OCI-LY3 (cell line): Measurements from ENCODE around the gene MAPK8.

ENCODE experiments used
- H2AFZ ChIP-seq: fragments of 200-600, 300-600 bp; shearing (Covaris generic); 2 replicates; pipeline ENCODE4 v1.6.0; 2014; ENCODE audit warnings: antibody characterized with exemption, low read depth, low read length
- H3K27ac ChIP-seq: fragments of 200-600, 300-600 bp; sonication (generic); 2 replicates; pipeline ENCODE4 v1.5.1; 2014; ENCODE audit warnings: mild to moderate bottlenecking, low read length, moderate library complexity, mixed read lengths
- H3K27me3 ChIP-seq: fragments of 200-600, 300-600 bp; sonication (generic); 2 replicates; pipeline ENCODE4 v1.6.1; 2014; ENCODE audit warnings: low read depth, low read length, mixed read lengths
- H3K36me3 ChIP-seq: fragments of 200-600, 300-600 bp; sonication (generic); replicated peaks from 2 replicates; pipeline ENCODE3; 2014; ENCODE audit warnings: low read depth, low read length, mixed read lengths
- H3K4me1 ChIP-seq: fragments of 300-600, 200-600 bp; sonication (generic); 2 replicates; pipeline ENCODE4 v1.6.1; 2014; ENCODE audit warnings: low read length, mixed read lengths
- H3K4me2 ChIP-seq: fragments of 200-600, 300-600 bp; sonication (generic); 2 replicates; pipeline ENCODE4 v1.6.1; 2014; ENCODE audit warnings: low read length, mixed read lengths
- H3K4me3 ChIP-seq: fragments of 300-600, 200-600 bp; sonication (generic); 2 replicates; pipeline ENCODE4 v1.5.1; 2014; ENCODE audit warnings: antibody characterized with exemption, mild to moderate bottlenecking, low read length, moderate library complexity
- H3K79me2 ChIP-seq: fragments of 300-600, 200-600 bp; shearing (Covaris generic); 2 replicates; pipeline ENCODE4 v1.6.1; 2014; ENCODE audit warnings: mild to moderate bottlenecking, low read length, mixed read lengths
- H3K9ac ChIP-seq: fragments of 300-600, 200-600 bp; shearing (Covaris generic); 2 replicates; pipeline ENCODE4 v1.6.0; 2014; ENCODE audit warnings: mild to moderate bottlenecking, low read length, moderate library complexity
- H3K9me3 ChIP-seq: fragments of 200-600, 300-600 bp; shearing (Covaris generic); 2 replicates; pipeline ENCODE4 v1.6.1; 2014; ENCODE audit warnings: low read length, mixed read lengths; ENCODE audit not compliant: insufficient read depth
- H4K20me1 ChIP-seq: fragments of 200-600, 300-600 bp; sonication (generic); 2 replicates; pipeline ENCODE4 v1.6.1; 2016; ENCODE audit warnings: low read length, mixed read lengths; ENCODE audit not compliant: insufficient read depth
- EZH2phosphoT487 ChIP-seq: fragments of 200-600 bp; shearing (Covaris generic); IDR thresholded peaks from 2 replicates; pipeline ENCODE4 v1.6.1; 2018; ENCODE audit warnings: antibody characterized with exemption, mixed run types, low read depth
- TF ChIP-seq, protein P1 (sequence below): fragments of 200-600, 300-600 bp; sonication (generic); IDR thresholded peaks from 2 replicates; pipeline ENCODE4 v1.5.1; 2014; ENCODE audit warnings: antibody characterized with exemption, low read length, low read depth

Gene MAPK8

GRCh38 chr10:48314107-48314506, 7.6 kb downstream of the MAPK8 start:
- TF ChIP-seq, protein P1, sequence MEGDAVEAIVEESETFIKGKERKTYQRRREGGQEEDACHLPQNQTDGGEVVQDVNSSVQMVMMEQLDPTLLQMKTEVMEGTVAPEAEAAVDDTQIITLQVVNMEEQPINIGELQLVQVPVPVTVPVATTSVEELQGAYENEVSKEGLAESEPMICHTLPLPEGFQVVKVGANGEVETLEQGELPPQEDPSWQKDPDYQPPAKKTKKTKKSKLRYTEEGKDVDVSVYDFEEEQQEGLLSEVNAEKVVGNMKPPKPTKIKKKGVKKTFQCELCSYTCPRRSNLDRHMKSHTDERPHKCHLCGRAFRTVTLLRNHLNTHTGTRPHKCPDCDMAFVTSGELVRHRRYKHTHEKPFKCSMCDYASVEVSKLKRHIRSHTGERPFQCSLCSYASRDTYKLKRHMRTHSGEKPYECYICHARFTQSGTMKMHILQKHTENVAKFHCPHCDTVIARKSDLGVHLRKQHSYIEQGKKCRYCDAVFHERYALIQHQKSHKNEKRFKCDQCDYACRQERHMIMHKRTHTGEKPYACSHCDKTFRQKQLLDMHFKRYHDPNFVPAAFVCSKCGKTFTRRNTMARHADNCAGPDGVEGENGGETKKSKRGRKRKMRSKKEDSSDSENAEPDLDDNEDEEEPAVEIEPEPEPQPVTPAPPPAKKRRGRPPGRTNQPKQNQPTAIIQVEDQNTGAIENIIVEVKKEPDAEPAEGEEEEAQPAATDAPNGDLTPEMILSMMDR, result no peak
- no peak for TF ChIP-seq EZH2phosphoT487
- H3K79me2 ChIP-seq, result peaks cover 31% of the 10 kb centered on the region
- H3K4me1 ChIP-seq, result peaks cover 15% of the 10 kb centered on the region
- no peak overlapping the region for H3K4me3 ChIP-seq
- no peaks in the 10 kb centered on the region for H3K9me3 ChIP-seq
- no peak overlapping the region for H3K27ac ChIP-seq
- H4K20me1 ChIP-seq, result peaks cover 10% of the 10 kb centered on the region; the same call in 1 of the 2 replicates
- no peaks in the 10 kb centered on the region for H3K36me3 ChIP-seq
- no peak overlapping the region for H3K9ac ChIP-seq
- H2AFZ ChIP-seq, result no peak overlapping the region
- no peak overlapping the region for H3K4me2 ChIP-seq
- H3K27me3 ChIP-seq, result no peaks in the 10 kb centered on the region

- Histone ChIP-seq H3K36me3 (no peaks in the 10 kb centered on the region), H3K4me2 (no peak overlapping the region), H3K9me3 (no peaks in the 10 kb centered on the region), H3K4me1 (peaks cover 5% of the 10 kb centered on the region; the same call in 1 of the 2 replicates), H2AFZ (no peak overlapping the region), H4K20me1 (no peaks in the 10 kb centered on the region), H3K27me3 (no peaks in the 10 kb centered on the region), H3K79me2 (peaks cover 19% of the 10 kb centered on the region), H3K27ac (no peak overlapping the region), H3K9ac (no peak overlapping the region), H3K4me3 (no peak overlapping the region)
- TF ChIP-seq EZH2phosphoT487, result no peak
- TF ChIP-seq, protein P1, result no peak
Observed at GRCh38 chr10:48316236-48316635, 9.8 kb downstream of the MAPK8 start.

- H3K36me3 ChIP-seq, result no peaks in the 10 kb centered on the region
- no peak overlapping the region for H2AFZ ChIP-seq
- TF ChIP-seq, protein P1, result no peak
- no peak for TF ChIP-seq EZH2phosphoT487
- peaks cover 15% of the 10 kb centered on the region for H3K79me2 ChIP-seq
- no peak overlapping the region for H3K27ac ChIP-seq
- no peak overlapping the region for H3K4me2 ChIP-seq
- H3K4me1 ChIP-seq, result peaks cover 5% of the 10 kb centered on the region; the same call in 1 of the 2 replicates
- no peaks in the 10 kb centered on the region for H3K9me3 ChIP-seq
- no peak overlapping the region for H3K9ac ChIP-seq
- no peaks in the 10 kb centered on the region for H4K20me1 ChIP-seq
- H3K27me3 ChIP-seq, result no peaks in the 10 kb centered on the region
- H3K4me3 ChIP-seq, result no peak overlapping the region
Observed at GRCh38 chr10:48317321-48317990, 11.0 kb downstream of the MAPK8 start.

DNA sequence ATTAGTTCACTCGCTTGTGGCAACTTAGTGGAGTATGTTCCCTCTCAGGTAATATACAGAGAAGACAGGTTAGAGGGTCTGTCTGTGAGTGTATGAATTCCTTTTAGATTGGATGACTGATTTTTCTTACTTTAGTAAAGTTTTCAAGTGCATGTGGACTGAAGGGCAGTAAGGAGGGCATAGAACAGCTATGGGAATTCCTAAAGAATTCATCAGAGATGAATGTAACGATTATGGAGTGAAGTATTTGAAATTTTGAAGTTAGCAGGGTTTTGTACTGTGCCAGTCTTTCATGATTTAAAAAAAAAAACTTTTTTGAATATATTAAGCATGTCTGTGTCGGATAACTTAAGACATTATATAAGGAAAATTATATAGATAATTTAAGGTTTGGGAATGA, 15.5 kb downstream of the MAPK8 start:
- peaks cover 5% of the 10 kb centered on the region; the same call in 1 of the 2 replicates for H3K4me1 ChIP-seq
- no peak overlapping the region for H3K9ac ChIP-seq
- H3K79me2 ChIP-seq, result 0 out of 2 replicates have a peak, but pooled peaks cover 4% of the 10 kb centered on the region
- H4K20me1 ChIP-seq, result no peaks in the 10 kb centered on the region
- H2AFZ ChIP-seq, result no peak overlapping the region
- H3K4me2 ChIP-seq, result no peak overlapping the region
- no peak overlapping the region for H3K27ac ChIP-seq
- no peaks in the 10 kb centered on the region for H3K27me3 ChIP-seq
- no peak overlapping the region for H3K4me3 ChIP-seq
- no peak for TF ChIP-seq EZH2phosphoT487
- TF ChIP-seq, protein P1, result no peak
- H3K9me3 ChIP-seq, result no peaks in the 10 kb centered on the region
- H3K36me3 ChIP-seq, result no peaks in the 10 kb centered on the region
